HepG2 (cell line): ENCODE results near the gene PRKCE. TPM values are rescaled to one million over a fixed set of nuclear protein-coding genes. Genes with fewer than 3 reads are reported as not detected.

Experiments used
- ATF7 ChIP-seq, 2 experiments: fragments of 450-650 bp in 1 of 2; sonication (generic) in 1 of 2; formaldehyde crosslinking in 1 of 2; IDR thresholded peaks; 2 replicates each; pipeline versions ENCODE4 v1.4.0 to v1.6.1; 2016 to 2020; ENCODE audit warnings: antibody characterized with exemption in 1 of 2, mild to moderate bottlenecking in 1 of 2, missing genetic modification reagents in 1 of 2
- DMTF1 ChIP-seq: sonication (generic); formaldehyde crosslinking; IDR thresholded peaks from 2 replicates; pipeline ENCODE4 v1.4.0; 2020; ENCODE audit warnings: mild to moderate bottlenecking, missing genetic modification reagents
- ELF4 ChIP-seq: sonication (generic); formaldehyde crosslinking; IDR thresholded peaks from 2 replicates; pipeline ENCODE4 v1.5.0; 2020; ENCODE audit warnings: missing genetic modification reagents, mild to moderate bottlenecking, moderate library complexity, borderline replicate concordance
- RAD21 ChIP-seq: fragments of 450-650 bp; formaldehyde crosslinking; IDR thresholded peaks from 2 replicates; pipeline ENCODE4 v1.5.0; 2020; ENCODE audit warnings: mild to moderate bottlenecking
- SOX13 ChIP-seq, 3 experiments: fragments of 450-650 bp in 1 of 3; sonication (generic) in 1 of 3; formaldehyde crosslinking in 1 of 3; IDR thresholded peaks in 2 of 3; conservative IDR thresholded peaks in 1 of 3; 2 replicates each; pipeline versions ENCODE4 v1.5.0 to v1.6.1; 2016 to 2020; ENCODE audit warnings: antibody characterized with exemption in 1 of 3, mild to moderate bottlenecking in 1 of 3, missing compliant biosample characterization in 1 of 3, missing genetic modification reagents in 1 of 3, moderate library complexity in 1 of 3
- YEATS2 ChIP-seq: sonication (generic); formaldehyde crosslinking; IDR thresholded peaks from 2 replicates; pipeline ENCODE4 v1.4.0; 2020; ENCODE audit warnings: missing genetic modification reagents, borderline replicate concordance
- ZNF121 ChIP-seq: sonication (generic); formaldehyde crosslinking; IDR thresholded peaks from 2 replicates; pipeline ENCODE4 v1.5.0; 2020; ENCODE audit warnings: mild to moderate bottlenecking, missing genetic modification reagents
- ZNF556 ChIP-seq: sonication (generic); formaldehyde crosslinking; IDR thresholded peaks from 2 replicates; pipeline ENCODE4 v1.4.0; 2020; ENCODE audit warnings: mild to moderate bottlenecking, missing genetic modification reagents, borderline replicate concordance
- ZNF580 ChIP-seq: IDR thresholded peaks from 2 replicates; pipeline ENCODE4 v1.6.1; 2016; ENCODE audit warnings: low read depth, borderline replicate concordance
- polyA plus RNA-seq, 8 experiments: library from polyadenylated mRNA; depleted of rRNA in 3 of 8; stranded (reverse) in 7 of 8; unstranded in 1 of 8; fragments of >200 nt; fragmentation: Illumina TruSeq in 4 of 8; extraction: Trizol in 4 of 8; gene quantifications; 2 replicates each; pipeline versions ENCODE4 v1.2.1 to v1.2.3, GENCODE V29; 2011 to 2016; ENCODE audit warnings: low read depth in 4 of 8, missing spikeins in 1 of 8, mixed read lengths in 1 of 8; ENCODE audit not compliant: insufficient read depth in 1 of 8
- total RNA-seq, 5 experiments: library from RNA; depleted of rRNA; stranded (reverse); fragments of >200 nt; fragmentation: Illumina TruSeq; extraction: Trizol; gene quantifications; 2 replicates each; pipeline ENCODE4 v1.2.3, GENCODE V29; 2016; ENCODE audit warnings: low read depth in 1 of 5
- TF ChIP-seq, protein P1 (sequence below): sonication (generic); formaldehyde crosslinking; IDR thresholded peaks from 2 replicates; pipeline ENCODE4 v1.4.0; 2020; ENCODE audit warnings: mild to moderate bottlenecking, missing genetic modification reagents
- TF ChIP-seq, protein P2 (sequence below): sonication (generic); formaldehyde crosslinking; IDR thresholded peaks from 2 replicates; pipeline ENCODE4 v1.5.1; 2020; ENCODE audit warnings: missing genetic modification reagents, mild to moderate bottlenecking, borderline replicate concordance
- TF ChIP-seq, protein P3 (sequence below): sonication (generic); formaldehyde crosslinking; IDR thresholded peaks from 2 replicates; pipeline ENCODE4 v1.5.1; 2020; ENCODE audit warnings: mild to moderate bottlenecking, missing genetic modification reagents, moderate library complexity

Gene PRKCE
- total and polyA plus RNA-seq, 2 of the 13 experiments (the other 11 are each of a cell fraction or from before 2014, with no cell fraction given) = 1.0 to 3.9 TPM

GRCh38 chr2:45935791-45936622 lies 284.5 kb downstream of the PRKCE start (continued):
- TF ChIP-seq, protein P1, sequence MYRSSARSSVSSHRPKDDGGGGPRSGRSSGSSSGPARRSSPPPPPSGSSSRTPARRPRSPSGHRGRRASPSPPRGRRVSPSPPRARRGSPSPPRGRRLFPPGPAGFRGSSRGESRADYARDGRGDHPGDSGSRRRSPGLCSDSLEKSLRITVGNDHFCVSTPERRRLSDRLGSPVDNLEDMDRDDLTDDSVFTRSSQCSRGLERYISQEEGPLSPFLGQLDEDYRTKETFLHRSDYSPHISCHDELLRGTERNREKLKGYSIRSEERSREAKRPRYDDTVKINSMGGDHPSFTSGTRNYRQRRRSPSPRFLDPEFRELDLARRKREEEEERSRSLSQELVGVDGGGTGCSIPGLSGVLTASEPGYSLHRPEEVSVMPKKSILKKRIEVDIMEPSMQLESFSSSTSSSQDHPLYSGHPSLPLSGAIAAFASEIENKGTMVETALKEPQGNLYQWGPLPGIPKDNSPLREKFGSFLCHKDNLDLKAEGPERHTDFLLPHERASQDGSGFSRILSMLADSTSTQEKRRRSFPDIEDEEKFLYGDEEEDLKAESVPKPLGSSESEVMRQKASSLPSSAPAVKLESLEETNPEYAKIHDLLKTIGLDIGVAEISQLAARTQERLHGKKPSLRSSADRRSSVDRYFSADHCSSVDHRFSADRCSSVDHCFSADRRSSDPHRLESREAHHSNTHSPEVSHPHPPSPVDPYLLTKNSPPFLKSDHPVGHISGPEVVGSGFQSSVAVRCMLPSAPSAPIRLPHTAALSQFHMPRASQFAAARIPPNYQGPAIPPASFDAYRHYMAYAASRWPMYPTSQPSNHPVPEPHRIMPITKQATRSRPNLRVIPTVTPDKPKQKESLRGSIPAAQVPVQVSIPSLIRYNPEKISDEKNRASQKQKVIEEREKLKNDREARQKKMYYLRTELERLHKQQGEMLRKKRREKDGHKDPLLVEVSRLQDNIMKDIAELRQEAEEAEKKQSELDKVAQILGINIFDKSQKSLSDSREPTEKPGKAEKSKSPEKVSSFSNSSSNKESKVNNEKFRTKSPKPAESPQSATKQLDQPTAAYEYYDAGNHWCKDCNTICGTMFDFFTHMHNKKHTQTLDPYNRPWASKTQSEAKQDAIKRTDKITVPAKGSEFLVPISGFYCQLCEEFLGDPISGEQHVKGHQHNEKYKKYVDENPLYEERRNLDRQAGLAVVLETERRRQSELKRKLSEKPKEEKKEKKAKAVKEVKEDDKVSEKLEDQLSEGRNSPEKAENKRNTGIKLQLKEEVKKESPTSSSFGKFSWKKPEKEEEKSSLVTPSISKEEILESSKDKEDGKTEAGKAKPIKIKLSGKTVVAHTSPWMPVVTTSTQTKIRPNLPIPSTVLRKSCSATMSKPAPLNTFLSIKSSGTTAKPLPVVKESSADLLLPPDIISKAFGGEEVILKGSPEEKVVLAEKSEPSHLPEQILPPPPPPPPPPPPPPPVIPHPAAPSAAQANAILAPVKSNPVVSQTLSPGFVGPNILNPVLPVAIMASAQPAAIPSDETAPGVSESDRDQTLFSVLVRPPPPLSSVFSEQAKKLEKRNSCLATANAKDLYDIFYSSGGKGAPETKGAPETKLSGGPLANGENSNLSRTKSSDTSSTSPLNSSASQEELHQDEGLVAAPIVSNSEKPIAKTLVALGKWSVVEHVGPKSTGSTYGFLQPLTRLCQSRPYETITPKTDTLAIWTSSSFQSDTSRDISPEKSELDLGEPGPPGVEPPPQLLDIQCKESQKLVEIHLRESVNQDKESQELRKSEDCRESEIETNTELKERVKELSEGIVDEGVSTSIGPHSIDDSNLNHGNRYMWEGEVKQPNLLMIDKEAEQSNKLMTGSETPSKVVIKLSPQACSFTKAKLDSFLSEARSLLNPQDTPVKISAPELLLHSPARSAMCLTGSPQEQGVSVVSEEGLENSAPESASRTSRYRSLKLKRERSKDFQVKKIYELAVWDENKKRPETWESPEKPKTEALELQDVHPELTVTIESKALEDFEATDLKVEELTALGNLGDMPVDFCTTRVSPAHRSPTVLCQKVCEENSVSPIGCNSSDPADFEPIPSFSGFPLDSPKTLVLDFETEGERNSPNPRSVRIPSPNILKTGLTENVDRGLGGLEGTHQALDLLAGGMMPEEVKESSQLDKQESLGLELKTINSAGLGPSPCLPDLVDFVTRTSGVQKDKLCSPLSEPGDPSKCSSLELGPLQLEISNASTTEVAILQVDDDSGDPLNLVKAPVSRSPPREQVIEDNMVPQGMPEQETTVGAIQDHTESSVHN (CRISPR knock-in tag) = no peak
- TF ChIP-seq ATF7 (IDR thresholded peaks at IDR 0.05) = no peak
- no peak for TF ChIP-seq ATF7 (CRISPR knock-in tag; IDR thresholded peaks at IDR 0.05)
- TF ChIP-seq, protein P2, sequence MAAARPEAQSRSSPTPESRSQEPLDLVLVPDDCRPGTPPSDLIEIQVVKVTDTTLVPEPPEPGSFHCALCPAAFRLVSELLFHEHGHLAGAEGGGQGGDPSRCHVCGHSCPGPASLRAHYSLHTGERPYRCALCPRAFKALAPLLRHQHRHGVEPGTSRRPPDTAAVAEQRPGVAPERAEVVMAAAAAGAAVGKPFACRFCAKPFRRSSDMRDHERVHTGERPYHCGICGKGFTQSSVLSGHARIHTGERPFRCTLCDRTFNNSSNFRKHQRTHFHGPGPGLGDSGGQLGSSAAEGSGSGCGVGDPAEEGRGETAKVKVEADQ (CRISPR knock-in tag) = peak; percentile 60; the same call in 1 of the 2 replicates
- peak; percentile 70; the same call in 1 of the 2 replicates for TF ChIP-seq YEATS2 (CRISPR knock-in tag)
- TF ChIP-seq, protein P3, sequence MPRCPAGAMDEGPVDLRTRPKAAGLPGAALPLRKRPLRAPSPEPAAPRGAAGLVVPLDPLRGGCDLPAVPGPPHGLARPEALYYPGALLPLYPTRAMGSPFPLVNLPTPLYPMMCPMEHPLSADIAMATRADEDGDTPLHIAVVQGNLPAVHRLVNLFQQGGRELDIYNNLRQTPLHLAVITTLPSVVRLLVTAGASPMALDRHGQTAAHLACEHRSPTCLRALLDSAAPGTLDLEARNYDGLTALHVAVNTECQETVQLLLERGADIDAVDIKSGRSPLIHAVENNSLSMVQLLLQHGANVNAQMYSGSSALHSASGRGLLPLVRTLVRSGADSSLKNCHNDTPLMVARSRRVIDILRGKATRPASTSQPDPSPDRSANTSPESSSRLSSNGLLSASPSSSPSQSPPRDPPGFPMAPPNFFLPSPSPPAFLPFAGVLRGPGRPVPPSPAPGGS (CRISPR knock-in tag) = 0 out of 2 replicates have a peak, but pooled peaks have one; percentile 40
- no peak for TF ChIP-seq ZNF121 (CRISPR knock-in tag)
- peak; percentile 95 for TF ChIP-seq RAD21
- no peak for TF ChIP-seq SOX13 (IDR thresholded peaks at IDR 0.05)
- TF ChIP-seq SOX13 (CRISPR knock-in tag; conservative IDR thresholded peaks at IDR 0.05 in 1 of 2, IDR thresholded peaks at IDR 0.05 in 1 of 2) = peak in 1 of 2 experiments; percentile 20; a peak in 1 of 4 replicates
- TF ChIP-seq ELF4 (CRISPR knock-in tag) = no peak
- TF ChIP-seq DMTF1 = no peak
- peak; percentile 59; the same call in 1 of the 2 replicates for TF ChIP-seq ZNF580 (CRISPR knock-in tag)
- peak; percentile 43; the same call in 1 of the 2 replicates for TF ChIP-seq ZNF556 (CRISPR knock-in tag)
